Measurements from ENCODE around the gene FKBP14.

The FKBP14 gene

DNA sequence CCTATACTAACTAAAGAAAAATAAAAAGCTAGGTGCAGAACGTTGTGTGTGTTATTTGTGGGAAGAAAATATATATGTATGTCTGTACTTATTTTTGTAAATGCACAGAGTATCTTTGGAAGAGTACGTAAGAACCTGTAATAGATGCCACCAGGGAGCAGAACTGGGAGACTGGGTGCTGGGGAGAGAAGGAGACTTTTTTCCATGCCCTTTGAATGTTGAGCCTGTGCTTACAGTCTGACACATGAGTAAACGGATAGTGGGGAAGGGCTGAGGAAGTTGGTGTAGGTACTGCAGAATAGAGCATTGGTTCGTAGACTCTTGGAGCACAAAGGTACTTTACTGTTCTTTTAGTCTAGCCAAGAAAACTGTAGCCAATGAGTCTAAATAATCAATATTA lies 35.6 kb downstream of the FKBP14 start:
- no peak for TF ChIP-seq GATA2 (IDR thresholded peaks at IDR 0.05; ENCODE audit: low read depth, low read length)
- TF ChIP-seq GATA3 (IDR thresholded peaks at IDR 0.05; ENCODE audit: low read depth, low read length) = no peak

DNA sequence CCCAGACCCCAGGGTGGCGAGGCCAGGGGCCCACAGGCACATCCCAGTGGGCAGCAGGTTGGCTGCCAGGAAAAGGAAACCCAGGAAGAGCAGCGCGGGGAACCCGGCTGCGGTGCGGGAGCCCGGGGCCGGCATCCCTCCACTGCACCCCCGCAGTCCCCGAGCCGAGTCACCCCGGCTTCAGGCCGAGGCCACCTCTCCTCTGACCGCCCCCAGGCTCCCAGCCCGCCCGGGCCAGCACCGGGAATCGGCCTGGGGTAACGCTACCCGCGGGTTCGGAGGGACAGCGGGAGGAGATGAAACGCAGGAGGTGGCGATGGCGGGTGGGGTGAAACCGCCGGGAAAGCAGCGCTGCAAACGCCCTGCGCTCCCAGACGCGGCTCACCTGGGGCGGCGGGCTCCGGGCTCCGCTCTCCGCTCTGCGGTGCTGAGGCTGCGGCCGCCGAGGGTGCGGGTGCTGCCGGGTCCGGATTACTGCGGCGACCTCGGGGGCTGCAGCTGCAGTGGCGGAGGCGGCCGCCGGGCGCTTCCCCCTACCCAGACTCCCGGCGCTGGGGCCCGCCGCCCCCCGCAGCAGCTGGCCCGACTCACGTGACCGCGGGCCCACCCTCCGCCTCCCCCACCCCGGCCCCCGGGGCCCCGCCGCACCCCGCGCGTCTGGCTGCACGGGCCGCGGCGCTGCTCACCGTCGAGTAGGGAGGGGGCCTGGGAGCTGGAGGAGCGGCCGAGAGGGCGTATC lies 37.1 kb downstream of the FKBP14 start, which contains the start of gene SCRN1:
SCRN1 (minus strand) TSS at position 545 of the 739 bp plus-strand sequence. CDS start 20,734 bp downstream, outside the sequence.
- TF ChIP-seq GATA3 (IDR thresholded peaks at IDR 0.05; ENCODE audit: low read depth, low read length) = no peak
- TF ChIP-seq GATA2 (IDR thresholded peaks at IDR 0.05; ENCODE audit: low read depth, low read length) = 0 out of 2 replicates have a peak, but pooled peaks have one; percentile 11

DNA sequence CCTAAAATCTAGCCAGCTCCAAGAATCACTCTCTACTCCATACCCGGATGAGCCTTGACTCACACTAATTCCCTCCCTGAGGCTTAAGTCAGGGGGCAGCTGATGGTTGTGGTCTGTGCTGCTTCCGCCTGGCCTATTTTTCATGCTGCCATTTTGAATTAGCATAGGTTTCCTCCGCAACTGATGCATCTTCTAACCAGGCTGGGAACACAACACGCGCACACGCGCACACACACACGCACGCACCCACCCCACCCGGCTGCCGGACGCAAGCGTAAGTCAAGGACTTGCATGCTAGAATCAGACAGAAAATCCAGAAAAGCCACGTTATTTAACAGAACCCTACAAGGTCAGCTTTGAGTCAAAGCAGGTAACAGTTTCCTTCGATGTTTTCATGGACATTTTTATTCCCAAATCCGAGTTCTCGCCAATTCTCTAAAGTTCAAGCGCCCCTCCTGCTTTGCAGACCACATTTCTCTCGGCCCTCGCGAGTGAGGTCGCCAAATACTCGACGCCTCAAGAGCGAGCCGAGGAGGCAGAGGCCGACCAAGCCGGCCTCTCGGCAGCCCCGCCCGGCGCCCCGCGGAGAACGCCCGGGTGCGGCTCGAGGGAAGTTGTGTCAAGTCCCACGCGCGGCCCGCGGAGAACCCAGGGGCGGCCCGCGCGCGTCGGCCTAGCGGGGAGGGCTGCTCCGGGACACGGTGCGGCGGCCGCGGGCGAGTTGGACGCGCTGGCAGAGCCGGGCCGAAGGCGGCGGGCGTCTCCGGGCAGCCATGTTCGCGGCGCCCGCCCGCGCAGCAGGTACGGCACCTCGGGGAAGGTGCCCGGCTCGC lies 37.9 kb downstream of the FKBP14 start:
- TF ChIP-seq GATA3 (IDR thresholded peaks at IDR 0.05; ENCODE audit: low read depth, low read length) (no peak), GATA2 (IDR thresholded peaks at IDR 0.05; ENCODE audit: low read depth, low read length) (no peak)

DNA sequence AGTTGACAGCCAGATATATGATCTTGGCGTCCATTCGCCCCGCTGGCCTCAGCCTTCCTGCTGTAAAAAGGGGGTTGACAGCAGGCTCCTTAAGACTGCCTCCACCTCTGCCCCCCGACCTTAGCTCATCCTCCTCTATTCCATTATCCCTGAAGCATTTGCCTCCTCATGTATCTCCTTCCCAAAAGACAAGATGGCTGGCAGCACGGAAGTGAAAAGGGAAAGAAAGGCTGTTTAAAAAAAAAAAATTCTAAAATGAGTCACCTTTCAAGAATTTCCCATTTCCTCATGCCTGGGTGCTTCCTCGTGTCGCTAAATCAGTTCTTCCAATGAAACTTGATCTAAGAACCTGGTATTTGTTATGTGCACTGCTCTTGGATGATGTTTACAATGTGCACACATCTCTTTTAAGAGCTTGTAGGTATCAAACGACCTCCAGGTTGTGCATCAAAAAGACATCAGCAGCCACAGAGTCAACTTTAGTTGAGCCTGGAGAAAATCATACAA lies 38.6 kb downstream of the FKBP14 start:
- no peak for TF ChIP-seq GATA2 (IDR thresholded peaks at IDR 0.05; ENCODE audit: low read depth, low read length)
- TF ChIP-seq GATA3 (IDR thresholded peaks at IDR 0.05; ENCODE audit: low read depth, low read length) = no peak

DNA sequence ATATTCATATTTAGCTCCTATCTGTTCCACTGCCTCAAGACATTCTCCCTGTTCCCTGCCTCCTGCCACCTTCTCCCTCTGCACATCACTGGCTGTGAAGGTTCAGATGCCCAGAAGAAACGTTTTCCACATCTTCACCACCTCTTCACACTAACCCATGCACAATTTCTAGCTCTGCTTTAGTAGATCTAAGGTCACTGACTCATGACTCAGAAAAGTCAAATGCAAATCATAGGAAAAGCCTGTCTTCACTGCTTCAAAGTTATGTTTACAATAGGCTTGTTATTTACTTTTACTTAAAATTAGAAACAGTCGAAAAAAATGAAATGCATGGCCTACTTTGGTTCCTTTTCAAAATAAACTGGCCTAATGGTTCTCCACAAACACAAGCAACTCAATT lies 39.4 kb downstream of the FKBP14 start:
- TF ChIP-seq GATA2 (IDR thresholded peaks at IDR 0.05; ENCODE audit: low read depth, low read length) (no peak), GATA3 (IDR thresholded peaks at IDR 0.05; ENCODE audit: low read depth, low read length) (no peak)

DNA sequence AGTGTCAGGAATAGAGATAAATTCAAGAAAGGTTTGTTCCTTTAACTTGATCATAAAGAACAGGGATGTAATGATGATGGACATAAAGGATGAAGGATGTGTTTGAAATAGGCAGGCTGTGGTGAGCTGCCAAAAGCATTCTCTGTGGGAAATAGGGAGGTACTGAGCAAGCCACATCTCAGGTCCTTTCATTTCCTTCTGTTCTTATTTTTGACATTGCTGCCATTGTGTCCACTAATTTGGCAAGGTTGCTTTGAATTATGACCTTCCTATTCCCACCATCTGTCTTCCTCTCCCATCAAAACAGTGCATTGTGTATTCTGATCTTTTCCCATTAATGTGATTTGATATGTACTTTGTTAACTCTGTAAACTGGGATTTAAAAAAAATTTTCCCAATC lies 46.4 kb downstream of the FKBP14 start:
- TF ChIP-seq GATA3 (IDR thresholded peaks at IDR 0.05; ENCODE audit: low read depth, low read length) = no peak
- no peak for TF ChIP-seq GATA2 (IDR thresholded peaks at IDR 0.05; ENCODE audit: low read depth, low read length)

DNA sequence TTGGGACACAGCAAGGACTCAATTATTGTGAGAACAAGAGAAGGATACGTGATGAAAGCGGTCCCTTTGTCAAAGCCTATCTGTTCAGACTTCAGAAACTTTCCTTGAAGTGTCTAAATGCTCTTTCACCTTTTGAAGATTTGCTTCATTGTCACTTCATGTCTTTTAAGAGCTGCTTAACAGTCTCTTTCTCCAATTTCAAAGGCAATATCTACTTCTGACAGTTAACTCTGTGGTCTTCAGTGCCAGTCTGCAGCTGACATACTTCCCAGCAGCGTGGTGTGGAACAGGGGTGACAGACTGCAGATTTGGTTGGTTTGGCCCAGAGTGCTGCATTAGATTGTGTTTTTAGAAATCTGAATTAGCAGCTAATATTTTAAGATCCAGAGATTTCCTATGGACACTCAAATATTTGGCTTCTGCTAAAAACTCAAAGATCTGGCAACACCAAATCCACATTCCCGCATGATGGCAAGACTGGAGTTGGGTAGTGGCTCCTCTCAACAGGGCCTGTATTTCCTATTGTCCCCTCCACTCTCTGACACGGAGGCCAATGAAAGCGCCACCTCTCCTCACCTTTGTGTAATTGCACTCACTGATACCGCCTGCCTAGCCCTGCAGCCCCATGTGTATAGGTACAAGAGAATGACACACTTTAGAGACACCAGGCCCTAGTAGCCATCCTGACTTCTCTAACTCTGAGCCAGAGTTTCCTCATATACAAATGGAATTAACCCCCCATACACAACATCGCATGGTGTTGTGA lies 48.4 kb downstream of the FKBP14 start:
- no peak for TF ChIP-seq GATA2 (IDR thresholded peaks at IDR 0.05; ENCODE audit: low read depth, low read length)
- no peak for TF ChIP-seq GATA3 (IDR thresholded peaks at IDR 0.05; ENCODE audit: low read depth, low read length)

DNA sequence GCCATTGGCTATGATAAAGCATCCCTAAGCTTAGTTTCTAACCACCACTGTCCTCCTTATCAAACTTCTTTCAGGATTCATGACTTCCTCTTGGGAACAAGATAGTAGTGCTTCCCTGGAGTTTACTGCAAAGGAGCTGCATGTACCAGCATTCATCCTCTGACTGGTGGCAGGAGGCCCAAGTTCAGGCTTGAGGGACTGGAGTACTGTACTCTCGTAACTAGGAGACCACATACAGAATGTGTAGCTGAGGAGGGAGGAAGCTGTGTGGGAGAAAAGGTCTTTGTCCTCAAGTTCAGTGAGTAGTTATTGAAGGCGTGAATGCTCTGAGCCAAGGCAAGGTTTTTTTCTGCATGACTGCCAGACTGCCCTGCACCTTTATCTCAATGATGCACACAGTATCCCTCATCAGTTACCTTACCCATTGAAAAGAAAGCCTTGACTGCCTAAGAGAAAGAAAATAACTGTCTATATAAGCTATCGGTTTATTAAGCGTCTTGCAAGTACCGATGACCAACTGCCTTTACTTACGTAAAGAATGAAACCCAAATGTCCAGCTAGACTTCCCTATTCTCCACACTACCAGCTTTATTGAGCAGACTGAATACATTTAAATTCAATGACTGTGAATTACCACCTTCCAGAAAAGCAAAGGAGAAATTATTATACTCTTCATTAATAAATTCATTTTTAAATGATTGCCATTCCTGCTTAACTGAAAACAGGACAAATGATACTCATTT lies 49.7 kb downstream of the FKBP14 start:
- TF ChIP-seq GATA3 (IDR thresholded peaks at IDR 0.05; ENCODE audit: low read depth, low read length) (no peak), GATA2 (IDR thresholded peaks at IDR 0.05; ENCODE audit: low read depth, low read length) (no peak)

DNA sequence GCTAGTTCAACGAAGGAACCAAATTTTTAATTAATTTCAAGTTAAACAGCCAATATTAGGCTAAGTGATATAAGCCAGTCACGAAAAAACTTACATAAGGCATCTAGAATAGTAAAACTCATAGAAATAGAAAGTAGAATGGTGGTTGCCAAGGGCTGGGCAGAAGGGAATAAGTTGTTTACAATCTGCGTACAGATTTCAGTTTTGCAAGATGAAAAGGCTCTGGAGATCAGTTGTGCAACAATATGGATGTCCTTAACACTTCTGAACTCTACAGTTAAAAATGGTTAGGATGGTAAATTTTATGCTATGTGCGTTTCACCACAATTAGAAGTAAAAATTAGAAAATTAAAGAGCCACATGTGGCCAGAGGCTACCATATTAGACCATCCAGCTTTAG lies 50.2 kb downstream of the FKBP14 start:
- TF ChIP-seq GATA2 (IDR thresholded peaks at IDR 0.05; ENCODE audit: low read depth, low read length) = no peak
- TF ChIP-seq GATA3 (IDR thresholded peaks at IDR 0.05; ENCODE audit: low read depth, low read length) = no peak

DNA sequence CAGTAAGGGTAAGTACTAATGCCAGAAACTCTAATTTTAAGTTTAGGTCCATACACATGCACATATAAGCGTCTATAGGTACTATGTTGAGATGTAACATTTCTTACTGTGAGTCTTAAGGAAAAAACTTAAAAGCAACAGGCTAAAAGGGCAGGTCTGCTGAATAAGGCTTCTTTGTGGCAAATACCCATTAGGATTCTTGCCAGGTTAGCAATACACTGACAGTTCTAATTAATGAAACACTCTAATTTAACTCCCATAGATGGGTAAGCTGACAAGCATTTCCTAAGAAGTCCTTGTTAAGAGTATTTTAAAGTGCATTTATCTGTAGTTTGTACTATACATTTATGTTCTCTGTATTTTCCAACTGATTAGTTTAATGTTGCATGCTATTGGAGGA lies 50.9 kb downstream of the FKBP14 start:
- TF ChIP-seq GATA2 (IDR thresholded peaks at IDR 0.05; ENCODE audit: low read depth, low read length) (no peak), GATA3 (IDR thresholded peaks at IDR 0.05; ENCODE audit: low read depth, low read length) (no peak)

DNA sequence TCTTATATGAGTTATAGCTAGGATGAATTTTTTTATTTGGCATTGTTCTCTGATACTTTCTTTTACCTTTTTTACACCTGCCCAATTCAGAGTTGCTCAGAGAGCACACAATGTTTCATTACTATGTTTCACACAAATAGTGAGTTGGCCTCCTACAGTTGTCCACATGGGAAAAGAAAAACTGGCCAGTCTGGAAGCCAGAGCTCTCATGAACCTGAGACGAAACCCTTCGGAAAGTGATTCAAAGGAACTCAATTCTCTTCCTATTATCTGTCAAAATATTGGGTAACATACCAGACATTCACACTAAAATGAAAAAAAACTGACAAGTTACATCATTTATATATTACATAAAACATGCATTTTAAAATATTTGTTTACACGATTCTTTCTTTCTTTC lies 52.2 kb downstream of the FKBP14 start:
- TF ChIP-seq GATA3 (IDR thresholded peaks at IDR 0.05; ENCODE audit: low read depth, low read length) (no peak), GATA2 (IDR thresholded peaks at IDR 0.05; ENCODE audit: low read depth, low read length) (no peak)

DNA sequence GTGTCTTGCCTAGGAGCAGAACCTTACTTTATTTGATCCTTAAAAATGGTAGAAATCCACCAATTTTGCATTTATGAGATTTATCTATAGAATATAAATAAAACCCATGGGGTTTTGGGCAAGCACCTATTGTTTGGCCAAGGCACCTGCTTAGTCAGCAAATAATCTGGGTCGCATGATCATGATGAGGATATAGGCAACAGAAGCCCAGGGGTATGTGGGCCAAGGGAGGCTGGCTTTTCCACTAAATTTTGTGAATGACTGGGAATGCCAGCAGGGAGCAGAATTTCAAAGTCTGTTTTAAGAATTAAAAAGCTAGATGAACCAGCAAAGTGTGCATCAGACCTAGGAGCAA lies 54.2 kb downstream of the FKBP14 start:
- TF ChIP-seq GATA3 (IDR thresholded peaks at IDR 0.05; ENCODE audit: low read depth, low read length) (no peak), GATA2 (IDR thresholded peaks at IDR 0.05; ENCODE audit: low read depth, low read length) (no peak)

DNA sequence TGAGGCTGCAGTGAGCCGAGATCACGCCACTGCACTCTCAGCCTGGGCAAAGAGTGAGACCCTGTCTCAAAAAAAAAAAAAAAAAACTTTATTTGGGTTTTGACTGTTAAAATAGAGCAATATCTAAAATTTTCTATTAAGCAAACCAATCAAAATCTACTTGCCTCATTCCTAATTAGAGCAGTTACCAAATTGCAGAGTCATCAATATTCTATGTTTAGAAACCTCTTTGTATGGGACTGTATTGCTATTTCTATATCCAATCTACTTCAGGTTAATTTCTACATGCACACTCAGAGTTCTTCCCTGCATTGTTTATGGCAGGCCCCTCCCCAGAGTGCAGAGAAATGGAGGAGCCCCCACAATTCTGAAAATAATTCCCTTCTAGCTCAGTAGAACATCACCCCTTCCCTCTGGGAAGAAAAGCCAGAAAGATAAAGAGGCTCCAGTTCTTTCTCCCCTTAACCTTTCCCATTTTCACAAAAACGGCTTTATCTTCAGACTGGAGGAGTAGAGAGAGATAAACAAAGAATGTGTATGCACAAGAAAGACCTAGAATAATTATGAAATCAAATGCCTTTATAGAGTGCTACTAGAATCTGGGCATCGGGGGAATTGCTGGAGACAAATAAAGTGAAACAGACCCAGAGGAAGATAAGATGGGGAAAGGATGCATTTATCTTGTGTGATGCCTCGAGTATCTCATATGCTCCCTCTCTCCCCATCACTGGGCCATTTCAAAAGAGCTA lies 54.8 kb downstream of the FKBP14 start:
- no peak for TF ChIP-seq GATA2 (IDR thresholded peaks at IDR 0.05; ENCODE audit: low read depth, low read length)
- no peak for TF ChIP-seq GATA3 (IDR thresholded peaks at IDR 0.05; ENCODE audit: low read depth, low read length)

Data from SH-SY5Y (cell line).